ENCODE measurements around the gene SDK1.

DNA sequence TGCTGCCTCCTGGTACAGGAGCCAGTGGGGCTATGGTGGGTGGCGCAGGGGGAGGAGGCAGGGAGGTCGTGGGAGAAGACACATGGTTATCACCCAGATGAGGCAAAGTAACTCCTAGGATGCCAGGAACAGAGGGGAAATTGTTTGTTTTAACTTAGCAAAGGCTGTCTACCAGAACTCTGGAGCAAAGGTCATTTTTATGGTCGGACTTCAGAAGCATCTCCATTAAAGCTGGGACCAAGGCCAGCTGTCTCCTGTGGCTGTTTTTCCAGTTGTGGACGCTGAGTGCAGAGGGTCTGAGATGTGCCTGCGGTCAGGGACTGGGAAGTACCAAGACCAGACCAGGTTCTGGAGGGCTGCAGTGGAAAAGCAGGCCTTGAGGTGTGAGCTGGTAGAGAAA, 855.1 kb downstream of the SDK1 start:
- TF ChIP-seq TCF12 (IDR thresholded peaks at IDR 0.05; ENCODE audit: low read depth, low read length): no peak
- TF ChIP-seq, protein P1, sequence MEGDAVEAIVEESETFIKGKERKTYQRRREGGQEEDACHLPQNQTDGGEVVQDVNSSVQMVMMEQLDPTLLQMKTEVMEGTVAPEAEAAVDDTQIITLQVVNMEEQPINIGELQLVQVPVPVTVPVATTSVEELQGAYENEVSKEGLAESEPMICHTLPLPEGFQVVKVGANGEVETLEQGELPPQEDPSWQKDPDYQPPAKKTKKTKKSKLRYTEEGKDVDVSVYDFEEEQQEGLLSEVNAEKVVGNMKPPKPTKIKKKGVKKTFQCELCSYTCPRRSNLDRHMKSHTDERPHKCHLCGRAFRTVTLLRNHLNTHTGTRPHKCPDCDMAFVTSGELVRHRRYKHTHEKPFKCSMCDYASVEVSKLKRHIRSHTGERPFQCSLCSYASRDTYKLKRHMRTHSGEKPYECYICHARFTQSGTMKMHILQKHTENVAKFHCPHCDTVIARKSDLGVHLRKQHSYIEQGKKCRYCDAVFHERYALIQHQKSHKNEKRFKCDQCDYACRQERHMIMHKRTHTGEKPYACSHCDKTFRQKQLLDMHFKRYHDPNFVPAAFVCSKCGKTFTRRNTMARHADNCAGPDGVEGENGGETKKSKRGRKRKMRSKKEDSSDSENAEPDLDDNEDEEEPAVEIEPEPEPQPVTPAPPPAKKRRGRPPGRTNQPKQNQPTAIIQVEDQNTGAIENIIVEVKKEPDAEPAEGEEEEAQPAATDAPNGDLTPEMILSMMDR (IDR thresholded peaks at IDR 0.05 in 2 of 3, conservative IDR thresholded peaks at IDR 0.05 in 1 of 3; ENCODE audit: control insufficient read depth in 2 of 3, extremely low read depth in 1 of 3, insufficient read depth in 1 of 3, low read depth in 3 of 3, low read length in 3 of 3): no peak

Data from GM12878 (cell line).